Measurements from ENCODE around the gene RBM20.

RBM20 gene

DNA sequence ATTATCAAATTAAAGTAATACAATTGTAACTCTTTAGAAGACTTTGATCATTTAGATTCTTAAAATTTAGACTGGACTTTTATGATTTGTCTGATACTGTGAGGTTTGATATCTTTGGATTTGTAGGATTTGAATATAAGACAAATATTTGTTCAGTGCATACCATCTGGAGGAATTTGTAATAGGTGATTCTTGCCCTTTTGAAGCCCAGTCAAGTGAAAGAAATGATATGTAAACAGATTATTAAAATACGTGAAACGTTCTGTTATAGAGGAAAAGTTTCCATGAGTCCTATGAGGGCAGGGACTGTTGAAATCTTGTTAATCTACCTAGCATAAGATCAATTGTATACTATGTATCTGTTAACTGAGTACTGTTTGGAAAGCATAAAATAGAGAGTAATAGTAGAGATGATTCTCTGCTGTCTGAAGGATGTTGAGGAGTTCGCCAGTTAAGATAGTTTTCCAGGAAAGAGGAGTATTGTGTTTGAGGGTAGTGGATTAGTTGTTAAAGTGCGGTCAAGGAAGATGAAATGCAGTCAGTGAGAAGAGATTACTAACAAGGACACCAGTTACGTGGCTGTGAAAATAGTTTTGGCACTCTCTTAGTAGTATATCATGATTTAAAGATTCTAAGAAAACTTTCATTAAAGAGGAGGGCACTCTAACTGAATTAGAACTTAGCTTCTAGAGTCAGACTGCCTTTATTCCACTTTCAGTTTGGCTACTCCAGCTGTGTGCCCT, 242.0 kb downstream of the RBM20 start:
- Histone ChIP-seq H3K27ac (no peak overlapping the region), H3K36me3 (peaks cover 45% of the 10 kb centered on the region)

DNA sequence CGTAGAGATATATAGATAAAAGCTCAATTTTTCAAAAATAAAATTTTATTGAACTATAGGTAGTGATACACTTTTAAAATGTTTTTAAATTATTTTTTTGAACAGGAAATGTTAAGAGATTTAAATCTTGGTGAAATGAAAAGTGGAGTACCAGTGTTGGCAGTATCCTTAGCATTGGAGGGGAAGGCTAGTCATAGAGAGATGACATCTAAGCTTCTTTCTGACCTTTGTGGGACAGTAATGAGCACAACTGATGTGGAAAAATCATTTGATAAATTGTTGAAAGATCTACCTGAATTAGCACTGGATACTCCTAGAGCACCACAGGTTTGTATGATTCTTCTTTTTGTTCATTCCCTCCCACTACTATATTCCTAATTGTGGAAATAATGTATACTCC, 243.4 kb downstream of the RBM20 start:
- H3K4me3 ChIP-seq (ENCODE audit: low read depth, low read length), result no peak overlapping the region
- H3K27me3 ChIP-seq (ENCODE audit: insufficient read depth, low read depth, severe bottlenecking), result no peaks in the 10 kb centered on the region
- no peak overlapping the region for H3K27ac ChIP-seq
- peaks cover 38% of the 10 kb centered on the region for H3K36me3 ChIP-seq
- no peaks in the 10 kb centered on the region for H3K9me3 ChIP-seq (ENCODE audit: severe bottlenecking)
- no peak for TF ChIP-seq CTCF (IDR thresholded peaks at IDR 0.05; ENCODE audit: low read depth, low read length)
- DNase-seq, result no peak

More for the DNA sequence above, 242.0 kb downstream of the RBM20 start:
- Histone ChIP-seq H3K4me3 (ENCODE audit: low read depth, low read length) (no peak overlapping the region), H3K9me3 (ENCODE audit: severe bottlenecking) (no peaks in the 10 kb centered on the region), H3K27me3 (ENCODE audit: insufficient read depth, low read depth, severe bottlenecking) (no peaks in the 10 kb centered on the region)
- no peak for TF ChIP-seq CTCF (IDR thresholded peaks at IDR 0.05; ENCODE audit: low read depth, low read length)
- no peak for DNase-seq

All from WERI-Rb-1 (cell line).